HPDE6-E6E7 (cell line): ENCODE results near the gene BTBD9.

Source experiments
- DNase-seq: peaks from one replicate; pipeline ENCODE4 v3.0.0; 2011; ENCODE audit warnings: missing footprints; ENCODE audit errors: extremely low spot score

The BTBD9 gene

DNA sequence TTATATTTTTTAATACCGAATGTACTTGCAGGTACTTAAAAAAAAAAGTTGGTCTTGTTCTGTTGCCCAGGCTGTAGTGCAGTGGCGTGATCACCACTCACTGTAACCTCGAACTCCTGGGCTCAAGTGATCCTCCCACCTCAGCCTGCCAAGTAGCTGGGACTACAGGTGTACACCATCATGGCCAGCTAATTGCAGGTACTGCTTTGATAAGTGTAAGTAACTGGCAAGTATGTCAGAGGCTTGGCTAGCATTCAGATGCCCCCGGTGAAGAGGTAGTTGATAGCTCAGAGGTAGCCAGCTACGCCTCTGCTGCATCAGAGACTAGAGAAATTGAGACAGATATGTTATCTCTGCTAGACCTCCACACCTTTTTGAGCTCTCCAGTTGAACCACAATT, 40.5 kb downstream of the BTBD9 start:
- DNase-seq: no peak

DNA sequence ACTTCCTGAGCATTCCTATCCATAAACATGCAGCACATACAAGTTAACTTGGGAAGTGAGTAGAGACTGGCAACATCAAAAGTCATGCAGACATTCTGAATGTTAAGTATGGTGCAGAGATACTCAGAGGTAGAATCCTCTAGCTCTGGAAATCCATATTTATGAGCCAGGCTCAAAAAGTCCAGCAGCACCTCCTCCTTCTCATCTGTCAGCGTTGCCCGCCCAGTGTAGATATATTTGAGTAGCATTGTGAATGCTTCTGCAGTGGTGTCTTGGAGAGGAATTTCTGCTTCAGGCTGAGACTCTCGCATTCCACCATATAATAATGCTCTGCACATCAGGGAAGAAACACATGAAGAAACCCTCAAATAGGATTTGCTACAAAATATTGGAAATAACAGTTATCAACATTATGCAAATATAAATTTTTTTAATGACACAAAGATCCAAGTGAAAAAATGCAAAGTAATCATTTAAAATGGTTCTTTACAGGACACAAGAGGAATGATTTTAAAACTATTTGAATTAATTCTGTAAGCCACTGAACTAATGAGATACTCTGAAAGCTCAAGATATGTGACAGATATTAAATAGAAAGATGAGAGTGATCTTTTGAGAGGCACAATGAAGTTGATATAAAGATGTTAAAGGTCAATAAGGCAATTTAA, 45.6 kb downstream of the BTBD9 start:
- no peak for DNase-seq

DNA sequence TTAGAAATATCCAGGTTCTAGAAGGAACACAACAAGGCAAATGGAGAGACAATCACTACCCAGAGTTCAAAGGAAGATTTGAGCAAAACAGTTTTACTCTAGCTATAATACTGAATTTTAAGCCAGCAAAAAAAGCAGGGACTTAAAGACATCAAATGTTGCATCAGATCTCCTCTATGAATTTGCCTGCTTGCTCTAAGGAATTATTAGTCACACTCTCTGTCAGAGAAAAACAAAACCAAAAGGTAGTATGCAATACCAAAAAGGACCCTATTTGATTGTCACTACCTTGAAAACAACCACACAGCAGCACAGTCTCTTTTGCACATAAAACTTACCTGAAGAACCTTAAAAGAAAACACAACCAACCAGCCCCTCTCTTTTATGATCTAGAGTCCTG, 46.3 kb downstream of the BTBD9 start:
- no peak for DNase-seq

DNA sequence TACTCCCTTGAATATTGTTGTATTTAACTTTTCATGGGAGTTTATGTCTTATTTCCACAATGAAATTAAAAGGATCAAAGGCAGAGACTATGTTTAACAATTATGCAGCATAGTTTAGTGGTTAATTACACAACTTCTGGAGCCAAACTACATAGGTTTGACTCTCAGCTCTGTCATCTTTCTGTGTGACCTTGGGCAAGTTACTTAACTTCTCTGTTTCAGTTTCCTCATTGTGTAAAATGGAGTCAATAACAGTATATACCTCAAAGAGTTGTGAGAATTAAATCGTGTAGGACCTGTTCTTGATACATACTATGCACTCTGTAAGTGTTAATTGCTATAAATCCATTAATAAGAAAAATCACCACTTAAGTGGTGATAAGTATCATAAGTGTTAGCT, 48.3 kb downstream of the BTBD9 start:
- no peak for DNase-seq

DNA sequence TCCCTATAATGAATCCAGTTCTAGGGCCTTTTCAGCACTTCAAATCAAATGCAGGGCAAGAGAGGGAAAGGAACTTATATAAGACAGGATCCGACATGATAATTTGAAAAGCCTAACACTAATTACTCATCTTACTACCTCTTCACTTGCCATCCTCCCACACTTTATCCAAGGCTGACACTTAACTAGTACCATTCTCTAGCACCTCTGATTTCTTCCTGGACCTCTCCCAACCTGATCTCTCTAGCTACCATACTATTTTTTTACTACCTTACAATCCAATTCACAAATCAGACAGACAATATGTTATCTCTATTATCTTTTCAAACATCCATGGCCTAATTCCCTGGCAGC, 50.4 kb downstream of the BTBD9 start:
- DNase-seq: no peak

- DNase-seq: peak; percentile 48
Measured at GRCh38 chr6:38588631-38589366, 50.9 kb downstream of the BTBD9 start.

- DNase-seq: no peak
Measured at GRCh38 chr6:38587766-38588362, 51.9 kb downstream of the BTBD9 start.

DNA sequence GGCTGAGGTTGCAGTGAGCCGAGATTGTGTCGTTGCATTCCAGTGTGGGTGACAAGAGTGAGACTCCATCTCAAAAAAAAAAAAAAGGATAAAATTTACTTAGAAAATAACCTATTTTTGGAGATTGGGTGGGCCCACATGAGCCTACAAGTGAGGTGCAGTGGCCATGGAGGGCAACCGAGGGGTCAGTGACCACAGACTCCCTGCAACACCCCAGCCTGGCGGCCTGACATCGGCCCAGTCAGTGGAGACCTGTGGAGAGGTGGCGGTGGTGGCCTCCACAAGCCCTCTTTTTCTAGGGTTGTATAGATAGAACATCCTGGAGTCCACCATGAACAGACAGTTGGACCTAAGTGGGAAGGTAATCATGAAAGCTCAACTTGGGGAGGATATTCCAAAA, 52.7 kb downstream of the BTBD9 start:
- no peak for DNase-seq

DNA sequence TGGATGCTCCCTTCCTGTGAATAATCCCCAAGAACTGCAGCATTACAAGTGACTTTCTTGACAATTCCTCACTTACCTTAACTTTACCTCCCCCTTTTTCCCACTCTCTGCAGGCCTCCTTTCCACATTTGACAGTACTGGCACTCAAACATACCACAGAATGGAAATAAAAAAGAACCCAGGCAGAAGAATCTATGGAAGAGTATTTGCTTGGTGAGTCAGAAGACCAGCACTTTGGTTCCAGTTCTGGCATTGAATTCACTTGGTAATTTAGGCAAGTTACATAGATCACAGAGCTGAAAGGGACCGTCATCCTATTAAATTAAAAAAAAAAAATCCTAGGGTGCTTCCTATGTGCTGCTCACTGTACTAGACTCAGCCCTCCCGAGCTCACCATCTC, 55.0 kb downstream of the BTBD9 start:
- DNase-seq: no peak

- DNase-seq: no peak
Measured at GRCh38 chr6:38583523-38583922, 56.2 kb downstream of the BTBD9 start.

DNA sequence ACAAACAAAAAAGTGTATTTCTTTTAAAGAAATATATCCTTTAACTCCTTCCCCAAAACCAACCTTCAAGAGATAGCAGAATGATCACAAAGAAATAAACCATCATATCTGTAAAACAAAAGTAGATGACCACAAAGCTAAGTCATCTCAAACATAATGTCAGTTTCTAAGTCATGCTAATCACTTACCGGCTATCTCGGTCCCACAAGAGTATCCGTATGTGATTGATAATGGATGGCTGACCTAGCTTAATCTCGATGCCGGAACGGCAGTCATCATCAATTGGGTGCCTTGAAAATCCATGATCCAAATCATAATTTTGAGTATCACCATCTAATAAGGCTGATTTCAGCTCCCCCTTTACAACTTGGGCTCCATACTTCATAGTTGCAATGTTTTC, 59.7 kb downstream of the BTBD9 start:
- DNase-seq: no peak

- DNase-seq: no peak
Measured at GRCh38 chr6:38579010-38579628, 60.6 kb downstream of the BTBD9 start.

DNA sequence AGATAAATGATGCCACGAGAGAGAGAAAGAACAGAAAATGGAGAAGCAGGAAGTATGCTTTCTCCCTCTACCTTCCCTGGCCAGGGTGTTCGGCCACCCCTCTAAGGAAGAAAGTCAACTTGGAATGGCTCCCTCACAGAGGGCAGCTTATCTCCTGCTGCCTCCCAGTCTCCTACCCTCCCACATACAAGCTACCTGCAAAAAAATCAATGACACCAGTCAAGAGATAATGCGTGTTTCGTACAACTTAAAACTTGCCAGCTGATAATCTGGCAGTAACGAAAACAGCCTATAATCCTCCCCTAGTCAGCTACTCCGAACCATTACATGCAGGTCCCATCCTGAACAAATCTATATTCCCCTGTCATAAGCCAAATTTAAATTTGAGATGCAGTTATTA, 61.7 kb downstream of the BTBD9 start:
- DNase-seq: no peak

- no peak for DNase-seq
Measured at GRCh38 chr6:38577492-38577891, 62.2 kb downstream of the BTBD9 start.

DNA sequence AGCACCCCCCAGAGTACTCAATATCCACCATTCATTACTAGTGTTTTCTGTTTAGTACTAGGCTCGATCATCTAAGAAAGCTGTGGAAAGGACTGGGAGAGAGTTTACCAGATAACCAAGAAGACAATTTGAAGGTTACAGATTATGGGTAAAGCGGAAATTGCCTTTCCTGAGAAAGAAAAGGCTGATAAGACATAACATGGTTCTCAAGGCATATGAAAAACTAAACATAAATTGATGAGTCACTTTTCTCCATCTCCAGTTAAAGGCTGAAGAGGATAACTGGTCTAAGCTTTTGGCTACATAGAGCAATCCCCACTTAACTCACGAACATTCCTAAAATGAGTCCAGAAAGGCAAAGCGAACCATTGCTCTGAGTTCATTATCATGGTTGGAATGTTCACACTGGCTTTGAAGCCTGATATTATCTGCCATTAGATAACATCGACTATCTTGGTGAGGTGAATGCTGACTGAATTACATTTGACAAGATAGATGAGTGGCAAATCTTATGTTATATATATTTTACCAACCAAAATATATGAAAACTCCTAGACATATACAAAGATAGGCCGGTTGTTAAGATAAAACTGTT, 65.8 kb downstream of the BTBD9 start:
- no peak for DNase-seq

DNA sequence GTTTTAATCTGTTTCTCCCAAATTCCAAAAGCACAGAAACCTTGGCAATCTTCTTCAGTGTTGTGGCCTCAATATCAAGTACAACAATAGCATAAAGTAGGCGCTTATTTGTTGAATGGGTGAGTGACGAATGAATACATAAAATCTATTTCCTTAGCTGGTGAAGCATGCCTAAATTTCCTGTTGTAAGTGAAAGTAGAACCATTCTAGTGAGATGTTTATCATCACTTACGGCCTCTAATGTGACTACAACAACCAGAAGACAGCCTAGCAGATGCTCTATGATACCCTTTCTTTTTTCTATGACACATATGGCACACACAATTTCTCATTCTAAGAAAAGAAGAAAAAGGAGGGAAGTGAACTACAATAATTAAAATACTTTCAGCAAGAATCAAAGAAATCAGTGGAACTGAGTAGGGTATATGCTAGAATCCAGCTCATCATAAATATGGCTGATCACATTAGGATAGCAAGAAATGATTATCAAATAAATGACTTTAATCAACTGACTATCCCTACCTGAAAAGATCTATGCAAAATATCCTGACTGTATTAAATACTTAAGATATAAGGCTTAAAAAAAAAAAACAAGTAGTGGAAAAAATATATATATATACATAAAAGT, 67.4 kb downstream of the BTBD9 start:
- DNase-seq: no peak

- DNase-seq: no peak
Measured at GRCh38 chr6:38571721-38572120, 68.0 kb downstream of the BTBD9 start.

- no peak for DNase-seq
Measured at GRCh38 chr6:38570750-38571149, 69.0 kb downstream of the BTBD9 start.

DNA sequence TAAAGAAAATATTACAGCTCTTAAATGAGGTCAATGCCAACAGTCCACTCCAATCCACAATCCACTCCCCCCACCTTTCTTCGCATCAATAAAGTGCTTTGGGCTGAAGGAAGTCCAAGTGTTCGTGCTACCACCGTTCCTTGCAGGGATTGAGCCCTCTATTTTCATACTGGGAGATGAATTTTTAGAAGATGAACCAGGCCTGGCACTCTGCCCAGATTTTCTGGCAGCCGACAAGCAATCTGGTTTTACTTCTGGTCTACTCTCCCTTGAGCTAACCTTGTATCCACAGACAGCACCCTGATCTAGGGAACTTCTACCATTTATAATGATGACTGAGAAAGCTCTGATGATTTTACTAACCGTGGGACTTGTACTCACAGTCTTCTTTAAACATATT, 72.3 kb downstream of the BTBD9 start:
- DNase-seq: peak; percentile 9

GRCh38 chr6:38566295-38567030, 73.3 kb downstream of the BTBD9 start:
- no peak for DNase-seq

DNA sequence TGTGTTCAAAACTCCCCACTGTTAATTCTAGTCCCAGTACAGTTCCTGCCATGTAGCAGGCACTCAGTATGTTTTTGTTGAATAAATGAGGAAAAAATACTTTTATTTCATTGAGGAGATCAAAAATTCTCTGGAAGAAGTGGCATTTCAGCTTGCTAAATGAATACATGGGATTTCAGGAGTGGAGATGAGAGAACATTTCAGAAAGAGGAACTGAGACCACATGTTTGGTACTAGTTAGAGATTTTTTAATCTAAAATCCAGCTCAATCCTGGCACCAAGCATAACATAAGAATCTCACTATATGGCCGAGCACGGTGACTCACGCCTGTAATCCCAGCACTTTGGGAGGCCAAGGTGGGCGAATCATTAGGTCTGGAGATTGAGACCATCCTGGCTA, 75.4 kb downstream of the BTBD9 start:
- DNase-seq: no peak
